Stimulated activated memory B cell treated with anti-CD40 and anti-IgM and Interleukin-4, amounts not matched to agents 10 μg/mL and 1 μg/mL and 100 μg/mL, for 72 hours (primary cell): ENCODE measurements around the gene RNF152.

ENCODE experiments used
- ATAC-seq: fragments of 150-1000 bp; cut with Tn5 transposase; 2 replicates; pipeline ENCODE4 v1.10.0; 2021
- H3K27ac Mint-ChIP-seq: one replicate; pipeline ENCODE4 v1.8.0; 2022; ENCODE audit warnings: mild to moderate bottlenecking, mixed read lengths
- H3K27me3 Mint-ChIP-seq: one replicate; pipeline ENCODE4 v1.8.0; 2022; ENCODE audit warnings: mixed read lengths
- H3K36me3 Mint-ChIP-seq: one replicate; pipeline ENCODE4 v1.8.0; 2022; ENCODE audit warnings: mixed read lengths
- H3K4me1 Mint-ChIP-seq: one replicate; pipeline ENCODE4 v1.8.0; 2022; ENCODE audit warnings: mixed read lengths
- H3K4me3 Mint-ChIP-seq: one replicate; pipeline ENCODE4 v1.8.0; 2022; ENCODE audit warnings: mild to moderate bottlenecking, moderate library complexity, mixed read lengths
- H3K9me3 Mint-ChIP-seq: one replicate; pipeline ENCODE4 v1.8.0; 2022; ENCODE audit warnings: mixed read lengths

RNF152 gene, protein sequence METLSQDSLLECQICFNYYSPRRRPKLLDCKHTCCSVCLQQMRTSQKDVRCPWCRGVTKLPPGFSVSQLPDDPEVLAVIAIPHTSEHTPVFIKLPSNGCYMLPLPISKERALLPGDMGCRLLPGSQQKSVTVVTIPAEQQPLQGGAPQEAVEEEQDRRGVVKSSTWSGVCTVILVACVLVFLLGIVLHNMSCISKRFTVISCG

DNA sequence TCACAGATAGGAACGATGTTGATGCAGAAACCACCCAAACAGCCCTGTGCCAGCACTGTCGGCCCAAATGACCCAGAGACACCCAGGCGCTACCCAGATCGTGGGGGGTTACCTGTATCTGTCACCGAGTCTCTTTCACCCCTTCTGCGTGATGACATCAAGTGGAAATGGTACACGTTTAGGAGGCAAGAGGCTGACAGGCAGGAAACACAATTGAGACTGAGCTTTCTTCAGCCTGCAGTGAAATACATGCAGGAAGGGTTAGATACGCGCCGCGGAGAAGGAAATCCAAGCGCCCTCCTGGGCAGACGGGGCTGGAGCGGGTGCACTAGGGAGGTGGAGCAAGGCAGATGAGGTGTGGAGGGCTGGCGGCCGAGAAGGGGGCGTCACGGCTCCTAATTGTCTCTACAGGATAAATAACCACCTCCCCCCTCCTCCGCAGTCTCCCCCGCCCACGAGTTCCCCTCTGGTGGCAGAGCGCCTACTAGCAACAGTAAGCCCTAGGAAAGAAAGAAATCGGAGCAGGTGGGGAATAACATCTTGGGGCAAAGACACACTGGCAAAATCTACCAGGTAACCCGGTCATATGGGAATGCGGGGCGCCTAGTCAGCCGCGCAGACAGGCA is at the start of gene RNF152:
Gene RNF152, minus strand, starts transcription at position 325 of the 626 bp plus-strand sequence. CDS start 76,544 bp downstream, outside the sequence.
- peaks cover 19% of the 10 kb centered on the region for H3K4me1 Mint-ChIP-seq
- ATAC-seq = no peak
- peaks cover 50% of the 10 kb centered on the region for H3K27me3 Mint-ChIP-seq
- peak within 1 kb of the TSS; percentile 40 for H3K27ac Mint-ChIP-seq
- no peaks in the 10 kb centered on the region for H3K36me3 Mint-ChIP-seq
- H3K9me3 Mint-ChIP-seq = no peaks in the 10 kb centered on the region
- H3K4me3 Mint-ChIP-seq = peak within 1 kb of the TSS; percentile 80

DNA sequence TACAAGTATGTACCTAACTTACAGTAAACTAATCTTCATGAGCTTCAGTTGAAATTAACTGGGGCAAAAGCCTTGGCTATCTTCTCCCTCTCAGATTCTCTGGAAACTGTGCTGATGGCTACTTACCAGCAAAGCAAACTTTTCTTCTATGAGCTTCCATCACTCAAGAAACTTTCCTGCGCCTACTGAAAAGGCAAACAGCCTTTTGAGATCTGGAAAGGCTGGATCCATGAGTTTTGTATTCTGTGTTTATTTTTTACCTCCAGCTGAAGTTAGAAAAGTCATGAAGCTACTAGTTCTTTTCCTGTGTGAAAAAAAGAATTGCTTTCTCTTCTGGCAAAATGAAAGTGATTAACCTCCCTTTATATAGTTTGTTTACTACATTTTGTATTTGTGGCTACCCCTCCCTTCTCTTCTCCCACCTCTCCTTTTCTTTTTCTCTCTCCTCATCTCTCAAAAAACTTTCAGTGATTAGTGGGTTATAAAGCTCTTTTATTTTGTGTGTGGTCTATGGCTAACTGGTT is 49.2 kb upstream of the RNF152 start:
- ATAC-seq = no peak
- no peak overlapping the region for H3K4me3 Mint-ChIP-seq
- H3K9me3 Mint-ChIP-seq = peaks cover 2% of the 10 kb centered on the region
- peaks cover 56% of the 10 kb centered on the region for H3K27me3 Mint-ChIP-seq
- no peaks in the 10 kb centered on the region for H3K4me1 Mint-ChIP-seq
- no peaks in the 10 kb centered on the region for H3K36me3 Mint-ChIP-seq
- H3K27ac Mint-ChIP-seq = no peak overlapping the region

GRCh38 chr18:61939046-61939674 is 46.4 kb upstream of the RNF152 start:
- Mint-ChIP-seq H3K27me3 (peaks cover 35% of the 10 kb centered on the region), H3K4me1 (no peaks in the 10 kb centered on the region), H3K9me3 (peaks cover 2% of the 10 kb centered on the region), H3K4me3 (no peak overlapping the region), H3K27ac (no peak overlapping the region), H3K36me3 (no peaks in the 10 kb centered on the region)
- ATAC-seq = no peak

- Mint-ChIP-seq H3K27me3 (peaks cover 60% of the 10 kb centered on the region), H3K9me3 (no peaks in the 10 kb centered on the region), H3K36me3 (no peaks in the 10 kb centered on the region), H3K4me3 (no peak overlapping the region), H3K27ac (no peak overlapping the region), H3K4me1 (no peaks in the 10 kb centered on the region)
- no peak for ATAC-seq
Measured at GRCh38 chr18:61935362-61935761, 42.6 kb upstream of the RNF152 start.

DNA sequence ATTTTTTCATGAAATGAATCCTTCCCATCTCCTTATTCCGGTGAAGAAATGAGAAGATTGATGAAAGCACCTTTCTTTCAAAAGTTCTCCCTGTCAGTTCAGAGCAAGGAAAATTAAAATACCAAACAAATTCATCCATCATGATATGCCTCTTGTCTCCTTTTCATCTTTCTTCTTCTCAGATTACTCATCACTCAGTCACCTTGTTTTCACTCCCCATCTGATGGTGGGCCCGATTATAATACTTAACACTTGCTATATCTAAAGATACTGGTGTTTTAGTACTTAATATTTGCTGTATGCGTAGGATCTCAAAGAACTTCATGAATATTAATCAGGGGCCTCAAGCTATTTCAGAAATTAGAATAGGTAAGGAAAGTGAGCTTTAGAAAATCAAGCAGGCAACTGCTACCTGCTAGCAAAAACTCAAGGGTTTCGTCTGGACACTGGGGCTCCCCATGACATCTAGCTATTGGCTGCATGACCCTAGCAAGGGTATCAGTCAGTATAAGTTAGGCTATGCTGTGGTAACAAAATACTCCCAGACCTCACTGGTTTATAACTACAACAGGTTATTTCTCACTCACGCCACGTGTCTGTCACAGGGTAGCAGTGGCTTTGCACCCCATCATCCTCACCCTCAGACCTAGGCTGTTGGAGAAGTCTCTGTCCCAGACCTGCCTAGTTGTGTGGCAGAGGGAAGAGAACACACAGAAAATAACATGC is 39.0 kb upstream of the RNF152 start:
- no peaks in the 10 kb centered on the region for H3K4me1 Mint-ChIP-seq
- H3K27me3 Mint-ChIP-seq = peaks cover 49% of the 10 kb centered on the region
- H3K4me3 Mint-ChIP-seq = no peak overlapping the region
- no peak for ATAC-seq
- no peak overlapping the region for H3K27ac Mint-ChIP-seq
- no peaks in the 10 kb centered on the region for H3K36me3 Mint-ChIP-seq
- peaks cover 6% of the 10 kb centered on the region for H3K9me3 Mint-ChIP-seq

DNA sequence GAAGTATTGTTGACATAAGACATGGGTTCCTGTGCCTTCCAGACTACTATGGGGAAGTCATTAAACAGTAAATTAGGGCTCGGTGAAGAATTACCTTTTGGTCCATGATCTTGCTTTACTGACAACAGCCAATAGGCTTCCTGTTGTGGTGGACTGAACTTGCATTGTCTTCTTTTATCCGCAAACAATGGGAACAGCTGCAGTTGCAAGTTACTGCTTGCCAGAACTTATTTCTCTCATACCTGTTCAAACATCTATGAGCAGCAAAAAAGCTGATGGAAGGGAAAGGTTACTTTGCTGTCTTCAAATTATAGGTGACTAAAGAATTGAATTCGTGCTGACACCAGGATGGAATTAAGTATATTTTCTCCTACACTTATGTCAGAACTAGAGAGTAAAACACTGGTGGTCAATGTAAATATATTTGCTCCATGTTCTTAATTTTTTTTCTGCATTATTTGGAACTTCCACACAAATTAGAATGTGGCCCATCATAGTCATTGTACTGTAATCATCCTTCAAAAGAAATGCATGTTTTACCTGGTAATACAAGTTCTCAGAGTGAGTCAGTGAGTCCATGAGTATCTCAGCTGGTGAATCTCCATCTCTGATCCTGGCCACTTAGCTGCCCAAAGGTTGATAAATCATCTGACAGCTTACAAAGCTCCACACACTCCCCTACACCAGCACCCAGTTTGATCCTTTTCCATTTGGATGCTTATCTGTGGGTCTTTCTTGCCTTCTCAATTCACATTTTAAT is 37.3 kb upstream of the RNF152 start:
- Mint-ChIP-seq H3K27me3 (peaks cover 46% of the 10 kb centered on the region), H3K36me3 (no peaks in the 10 kb centered on the region), H3K4me1 (no peaks in the 10 kb centered on the region), H3K4me3 (no peak overlapping the region), H3K27ac (no peak overlapping the region), H3K9me3 (peaks cover 6% of the 10 kb centered on the region)
- no peak for ATAC-seq

GRCh38 chr18:61926532-61926931 is 33.7 kb upstream of the RNF152 start:
- H3K27ac Mint-ChIP-seq = no peak overlapping the region
- no peak for ATAC-seq
- H3K27me3 Mint-ChIP-seq = peaks cover 22% of the 10 kb centered on the region
- no peaks in the 10 kb centered on the region for H3K4me1 Mint-ChIP-seq
- H3K36me3 Mint-ChIP-seq = no peaks in the 10 kb centered on the region
- H3K4me3 Mint-ChIP-seq = no peak overlapping the region
- peaks cover 10% of the 10 kb centered on the region for H3K9me3 Mint-ChIP-seq

DNA sequence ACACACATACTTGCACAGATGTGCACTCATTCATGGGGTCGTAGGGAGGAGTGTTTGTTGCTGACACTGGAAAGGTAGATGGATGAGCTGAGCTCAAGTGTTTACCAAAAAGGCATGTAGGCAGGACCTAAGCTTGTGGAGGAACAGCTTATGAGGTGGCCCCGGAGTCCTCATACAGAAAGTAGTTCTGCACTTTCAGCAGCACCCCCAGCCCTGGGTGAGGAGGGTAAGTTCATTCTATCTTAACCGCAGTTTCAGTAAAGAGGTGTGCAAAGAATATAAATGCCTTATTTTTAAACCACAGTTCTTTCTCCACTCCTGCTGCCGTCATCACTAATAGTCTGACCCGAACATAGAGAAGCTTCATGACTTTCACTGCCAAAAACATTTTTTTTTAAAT is 31.7 kb upstream of the RNF152 start:
- Mint-ChIP-seq H3K27ac (no peak overlapping the region), H3K27me3 (peaks cover 4% of the 10 kb centered on the region)
- no peak for ATAC-seq

DNA sequence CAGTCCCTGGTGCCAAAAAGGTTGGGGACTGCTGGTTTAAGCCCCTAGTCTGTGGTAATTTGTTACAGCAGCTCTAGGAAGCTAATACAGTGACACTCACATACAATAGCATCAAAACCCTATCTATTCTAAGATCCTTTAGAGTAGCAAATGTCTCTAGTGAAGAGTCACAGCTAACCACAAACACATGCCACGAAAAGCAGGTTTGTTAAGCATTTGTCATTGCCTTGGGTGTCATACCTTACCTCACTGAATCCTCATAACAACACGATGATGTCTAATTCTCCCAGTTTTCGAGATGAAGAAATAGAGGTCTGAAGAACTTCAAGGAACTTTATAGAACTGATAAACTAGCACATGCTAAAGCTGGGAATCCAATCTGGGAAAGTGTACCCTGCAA is 29.6 kb upstream of the RNF152 start:
- H3K27ac Mint-ChIP-seq = no peak overlapping the region
- no peaks in the 10 kb centered on the region for H3K36me3 Mint-ChIP-seq
- no peak overlapping the region for H3K4me3 Mint-ChIP-seq
- H3K9me3 Mint-ChIP-seq = peaks cover 4% of the 10 kb centered on the region
- H3K4me1 Mint-ChIP-seq = no peaks in the 10 kb centered on the region
- no peaks in the 10 kb centered on the region for H3K27me3 Mint-ChIP-seq
- no peak for ATAC-seq

More for the DNA sequence above, 31.7 kb upstream of the RNF152 start:
- Mint-ChIP-seq H3K9me3 (peaks cover 10% of the 10 kb centered on the region), H3K4me1 (no peaks in the 10 kb centered on the region), H3K36me3 (no peaks in the 10 kb centered on the region), H3K4me3 (no peak overlapping the region)

GRCh38 chr18:61921621-61922235 is 28.9 kb upstream of the RNF152 start:
- no peak overlapping the region for H3K4me3 Mint-ChIP-seq
- H3K4me1 Mint-ChIP-seq = no peaks in the 10 kb centered on the region
- no peak overlapping the region for H3K27ac Mint-ChIP-seq
- H3K36me3 Mint-ChIP-seq = no peaks in the 10 kb centered on the region
- no peaks in the 10 kb centered on the region for H3K27me3 Mint-ChIP-seq
- ATAC-seq = no peak
- H3K9me3 Mint-ChIP-seq = peaks cover 4% of the 10 kb centered on the region

DNA sequence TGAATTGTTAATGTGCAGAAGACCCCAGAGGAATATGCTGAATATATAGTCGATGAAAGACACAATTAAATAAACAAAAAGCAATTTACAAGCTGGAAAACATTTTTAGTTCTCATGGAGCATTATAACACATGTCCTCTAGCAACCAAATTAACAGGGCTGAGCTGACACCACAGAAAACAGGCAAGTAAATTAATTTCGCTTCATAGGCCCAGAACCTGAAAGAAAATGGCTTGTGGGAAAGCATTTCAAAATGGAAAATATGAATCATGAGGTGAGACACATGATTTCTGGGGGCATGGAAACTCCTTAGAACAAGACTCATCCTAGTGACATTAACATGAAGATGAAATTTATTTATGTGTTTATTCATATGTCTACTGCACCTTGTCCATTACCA is 25.0 kb upstream of the RNF152 start:
- no peak for ATAC-seq
- H3K27ac Mint-ChIP-seq = no peak overlapping the region
- H3K27me3 Mint-ChIP-seq = peaks cover 24% of the 10 kb centered on the region
- H3K4me1 Mint-ChIP-seq = no peaks in the 10 kb centered on the region
- no peak overlapping the region for H3K4me3 Mint-ChIP-seq
- H3K9me3 Mint-ChIP-seq = no peaks in the 10 kb centered on the region
- no peaks in the 10 kb centered on the region for H3K36me3 Mint-ChIP-seq

- no peaks in the 10 kb centered on the region for H3K36me3 Mint-ChIP-seq
- no peak overlapping the region for H3K4me3 Mint-ChIP-seq
- peaks cover 57% of the 10 kb centered on the region for H3K27me3 Mint-ChIP-seq
- H3K9me3 Mint-ChIP-seq = no peaks in the 10 kb centered on the region
- H3K27ac Mint-ChIP-seq = no peak overlapping the region
- no peak for ATAC-seq
- H3K4me1 Mint-ChIP-seq = no peaks in the 10 kb centered on the region
Measured at GRCh38 chr18:61912476-61912875, 19.7 kb upstream of the RNF152 start.

DNA sequence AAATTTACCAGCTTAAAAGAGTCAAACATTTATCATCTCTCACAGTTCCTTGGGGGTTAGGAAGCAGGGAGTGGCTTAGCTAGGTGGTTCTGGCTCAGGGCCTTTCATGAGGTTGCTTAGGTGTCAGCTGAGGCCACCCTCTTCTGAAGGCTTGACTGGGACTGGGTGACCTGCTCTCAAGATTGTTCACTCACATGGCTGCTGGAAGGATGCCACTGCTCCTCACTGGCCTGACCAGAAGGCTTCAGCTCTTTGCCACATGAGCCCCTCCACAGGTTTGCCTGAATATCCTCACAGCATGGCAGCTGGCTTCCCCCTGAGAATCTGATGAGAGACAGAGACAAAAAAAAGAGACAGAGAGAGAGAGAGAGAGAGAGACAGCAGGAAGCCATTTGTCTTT is 17.3 kb upstream of the RNF152 start:
- Mint-ChIP-seq H3K4me3 (no peak overlapping the region), H3K27me3 (peaks cover 58% of the 10 kb centered on the region), H3K9me3 (no peaks in the 10 kb centered on the region), H3K27ac (no peak overlapping the region), H3K4me1 (no peaks in the 10 kb centered on the region), H3K36me3 (no peaks in the 10 kb centered on the region)
- ATAC-seq = no peak

DNA sequence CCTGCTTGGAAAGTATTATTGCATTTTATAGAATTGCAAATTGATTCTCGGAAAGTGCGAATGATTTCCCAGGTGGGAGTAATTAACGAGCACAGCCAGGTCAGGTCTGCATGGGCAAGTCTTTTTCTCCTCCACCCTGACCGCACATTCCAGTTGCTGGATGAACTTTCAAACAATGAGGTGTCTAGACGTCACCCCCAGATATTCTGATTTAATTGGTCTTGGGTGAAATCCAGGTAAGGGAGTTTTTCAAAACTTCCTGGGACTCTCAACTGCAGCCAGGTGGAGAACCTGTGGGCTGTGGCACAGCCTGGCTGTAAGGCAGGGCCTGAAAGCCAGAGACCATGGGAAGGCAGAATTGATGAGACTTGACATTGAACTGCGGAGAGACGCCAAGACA is 15.9 kb upstream of the RNF152 start:
- no peak for ATAC-seq
- Mint-ChIP-seq H3K4me3 (no peak overlapping the region), H3K36me3 (no peaks in the 10 kb centered on the region), H3K27ac (no peak overlapping the region), H3K27me3 (peaks cover 51% of the 10 kb centered on the region), H3K9me3 (no peaks in the 10 kb centered on the region), H3K4me1 (no peaks in the 10 kb centered on the region)
